ENCODE results near the gene ADAMTS16. TPM values are rescaled to one million over a fixed set of nuclear protein-coding genes. Genes with fewer than 3 reads are reported as not detected.

ADAMTS16 gene
- total and polyA plus RNA-seq, 2 donors (not counting 3 experiments of a cell fraction or from before 2014, with no cell fraction given), result not detected

GRCh38 chr5:5234912-5235311, 94.8 kb downstream of the ADAMTS16 start:
- H3K9ac ChIP-seq (replicated peaks; ENCODE audit: extremely low read depth, insufficient read depth, low read length), result no peak overlapping the region
- H3K27ac ChIP-seq (ENCODE audit: insufficient read depth, low read depth, low read length), result no peak overlapping the region
- intact Hi-C loops (cut with micrococcal nuclease), result no loop called here
- no peak for TF ChIP-seq EZH2 (IDR thresholded peaks at IDR 0.05; ENCODE audit: borderline replicate concordance, low read depth, low read length, severe bottlenecking)
- no peak for TF ChIP-seq POLR2AphosphoS5 (IDR thresholded peaks at IDR 0.05; ENCODE audit: insufficient read depth, low read depth, low read length)
- no peak for TF ChIP-seq GATA2 (IDR thresholded peaks at IDR 0.05; ENCODE audit: insufficient read depth, insufficient read length, low read depth, low read length)
- no peak for TF ChIP-seq POLR2A (IDR thresholded peaks at IDR 0.05; ENCODE audit: low read depth, low read length)
- TF ChIP-seq MAX (IDR thresholded peaks at IDR 0.05; ENCODE audit: insufficient read depth, insufficient read length), result no peak
- TF ChIP-seq MYC (IDR thresholded peaks at IDR 0.05; ENCODE audit: low read depth, low read length), result no peak
- TF ChIP-seq JUN (IDR thresholded peaks at IDR 0.05; ENCODE audit: borderline replicate concordance, insufficient read depth, insufficient read length, low read depth), result no peak
- no peak for TF ChIP-seq CTCF (IDR thresholded peaks at IDR 0.05; ENCODE audit: extremely low read depth in 1 of 2, insufficient read depth in 1 of 2, low read depth in 1 of 2, low read length in 2 of 2)
- no peak for TF ChIP-seq FOS (IDR thresholded peaks at IDR 0.05; ENCODE audit: borderline replicate concordance, insufficient read depth, low read length)
- no peak for DNase-seq (ENCODE audit: low read depth, low spot score)
- H3K4me3 ChIP-seq (replicated peaks in 1 of 3; ENCODE audit: insufficient read depth in 1 of 3, low read depth in 1 of 3, low read length in 3 of 3), result no peak overlapping the region
- H2AFZ ChIP-seq (ENCODE audit: low read depth, low read length), result no peak overlapping the region
- peaks cover 2% of the 10 kb centered on the region for H3K9me3 ChIP-seq (replicated peaks; ENCODE audit: control insufficient read depth, insufficient read depth, low read length)
- H3K9me1 ChIP-seq (replicated peaks; ENCODE audit: control insufficient read depth, extremely low read depth, insufficient read depth, low read length), result no peaks in the 10 kb centered on the region
- ChIA-PET POLR2A (no interaction called here), CTCF (no interaction called here)
- no peaks in the 10 kb centered on the region for H4K20me1 ChIP-seq (replicated peaks; ENCODE audit: control insufficient read depth, extremely low read depth, insufficient read depth, low read length)
- no peaks in the 10 kb centered on the region for H3K36me3 ChIP-seq (ENCODE audit: control insufficient read depth in 2 of 2, extremely low read depth in 1 of 2, insufficient read depth in 2 of 2, low read length in 2 of 2)
- no peaks in the 10 kb centered on the region for H3K79me2 ChIP-seq (ENCODE audit: control insufficient read depth, insufficient read depth, low read length)
- no peaks in the 10 kb centered on the region for H3K27me3 ChIP-seq (ENCODE audit: control insufficient read depth in 2 of 2, insufficient read depth in 2 of 2, low read length in 2 of 2)
- no peak overlapping the region for H3K4me2 ChIP-seq (ENCODE audit: insufficient read depth, low read length)
- no peaks in the 10 kb centered on the region for H3K4me1 ChIP-seq (ENCODE audit: control insufficient read depth, extremely low read depth, insufficient read depth, low read length)
- FAIRE-seq, result no peak
- dilution Hi-C loops (cut with MboI; ENCODE audit: extremely low pct_ligation_motif_present, low sequenced_read_pairs), result no loop called here
- no TSS peak for BruUV-seq (replicated peaks)

Measured in endothelial cell of umbilical vein (primary cell).